ENCODE data around the gene TNFRSF9. TPM values are rescaled to one million over a fixed set of nuclear protein-coding genes. Genes with fewer than 3 reads are reported as not detected.

TNFRSF9 gene
- polyA plus RNA-seq, 1 donor from 2014 or later = not detected

DNA sequence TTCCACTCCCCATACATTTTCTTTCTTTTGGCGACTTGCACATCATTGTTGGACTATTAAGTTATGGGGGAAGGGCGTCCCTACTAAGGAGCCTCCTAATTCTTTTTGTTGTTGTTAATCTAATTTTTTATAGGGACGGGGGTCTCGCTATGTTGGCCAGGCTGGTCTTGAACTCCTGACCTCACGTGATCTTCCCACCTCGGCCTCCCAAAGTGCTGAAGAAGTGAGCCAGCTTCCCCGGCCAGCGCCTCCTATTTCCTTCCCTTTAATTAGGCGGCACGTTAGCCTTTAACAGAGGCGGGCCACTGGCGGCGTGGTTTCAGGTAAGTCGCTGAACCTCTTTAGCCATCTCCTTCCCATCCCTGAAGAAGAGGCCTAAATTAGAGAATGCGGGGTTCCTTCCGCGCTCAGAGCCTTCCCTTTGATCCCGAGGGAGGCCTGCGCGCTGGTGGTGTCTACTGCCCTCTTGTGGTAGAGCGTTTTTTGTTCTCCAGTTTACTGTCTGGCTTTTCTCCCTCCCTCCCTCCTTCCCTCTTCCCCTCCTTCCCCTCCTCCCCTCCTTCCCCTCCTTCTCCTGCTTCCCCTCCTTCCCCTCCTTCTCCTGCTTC, 38.1 kb downstream of the TNFRSF9 start:
- Histone ChIP-seq H3K9me3 (ENCODE audit: low read length) (no peaks in the 10 kb centered on the region), H3K27ac (ENCODE audit: low read length) (no peak overlapping the region), H4K20me1 (ENCODE audit: insufficient read depth) (no peaks in the 10 kb centered on the region), H3K4me2 (ENCODE audit: low read length) (no peak overlapping the region), H3K4me3 (ENCODE audit: low read length) (no peak overlapping the region), H3K9ac (ENCODE audit: low read length) (no peak overlapping the region), H3K79me2 (replicated peaks; ENCODE audit: insufficient read depth, low read length) (no peaks in the 10 kb centered on the region), H3K36me3 (ENCODE audit: insufficient read depth, low read length) (no peaks in the 10 kb centered on the region), H2AFZ (ENCODE audit: low read depth, low read length) (no peak overlapping the region), H3F3A (ENCODE audit: insufficient read depth, low read length, poor library complexity, severe bottlenecking) (no peaks in the 10 kb centered on the region), H3K27me3 (ENCODE audit: insufficient read depth, low read depth, low read length) (no peaks in the 10 kb centered on the region), H3K9me2 (ENCODE audit: insufficient read depth, low read length) (no peaks in the 10 kb centered on the region)
- peak; percentile 67 for TF ChIP-seq SMC3 (conservative IDR thresholded peaks at IDR 0.05; ENCODE audit: poor library complexity)
- TF ChIP-seq RAD21 (conservative IDR thresholded peaks at IDR 0.05) = peak; percentile 68
- TF ChIP-seq, protein P1, sequence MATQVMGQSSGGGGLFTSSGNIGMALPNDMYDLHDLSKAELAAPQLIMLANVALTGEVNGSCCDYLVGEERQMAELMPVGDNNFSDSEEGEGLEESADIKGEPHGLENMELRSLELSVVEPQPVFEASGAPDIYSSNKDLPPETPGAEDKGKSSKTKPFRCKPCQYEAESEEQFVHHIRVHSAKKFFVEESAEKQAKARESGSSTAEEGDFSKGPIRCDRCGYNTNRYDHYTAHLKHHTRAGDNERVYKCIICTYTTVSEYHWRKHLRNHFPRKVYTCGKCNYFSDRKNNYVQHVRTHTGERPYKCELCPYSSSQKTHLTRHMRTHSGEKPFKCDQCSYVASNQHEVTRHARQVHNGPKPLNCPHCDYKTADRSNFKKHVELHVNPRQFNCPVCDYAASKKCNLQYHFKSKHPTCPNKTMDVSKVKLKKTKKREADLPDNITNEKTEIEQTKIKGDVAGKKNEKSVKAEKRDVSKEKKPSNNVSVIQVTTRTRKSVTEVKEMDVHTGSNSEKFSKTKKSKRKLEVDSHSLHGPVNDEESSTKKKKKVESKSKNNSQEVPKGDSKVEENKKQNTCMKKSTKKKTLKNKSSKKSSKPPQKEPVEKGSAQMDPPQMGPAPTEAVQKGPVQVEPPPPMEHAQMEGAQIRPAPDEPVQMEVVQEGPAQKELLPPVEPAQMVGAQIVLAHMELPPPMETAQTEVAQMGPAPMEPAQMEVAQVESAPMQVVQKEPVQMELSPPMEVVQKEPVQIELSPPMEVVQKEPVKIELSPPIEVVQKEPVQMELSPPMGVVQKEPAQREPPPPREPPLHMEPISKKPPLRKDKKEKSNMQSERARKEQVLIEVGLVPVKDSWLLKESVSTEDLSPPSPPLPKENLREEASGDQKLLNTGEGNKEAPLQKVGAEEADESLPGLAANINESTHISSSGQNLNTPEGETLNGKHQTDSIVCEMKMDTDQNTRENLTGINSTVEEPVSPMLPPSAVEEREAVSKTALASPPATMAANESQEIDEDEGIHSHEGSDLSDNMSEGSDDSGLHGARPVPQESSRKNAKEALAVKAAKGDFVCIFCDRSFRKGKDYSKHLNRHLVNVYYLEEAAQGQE (IDR thresholded peaks at IDR 0.05; ENCODE audit: borderline replicate concordance) = no peak
- TF ChIP-seq TAF1 (IDR thresholded peaks at IDR 0.05; ENCODE audit: low read depth) = no peak
- TF ChIP-seq EP300 (conservative IDR thresholded peaks at IDR 0.05; ENCODE audit: poor library complexity, severe bottlenecking) = no peak
- TF ChIP-seq POLR2AphosphoS5 (IDR thresholded peaks at IDR 0.05) = no peak
- TF ChIP-seq MXI1 (conservative IDR thresholded peaks at IDR 0.05; ENCODE audit: poor library complexity, severe bottlenecking) = no peak
- TF ChIP-seq, protein P2, sequence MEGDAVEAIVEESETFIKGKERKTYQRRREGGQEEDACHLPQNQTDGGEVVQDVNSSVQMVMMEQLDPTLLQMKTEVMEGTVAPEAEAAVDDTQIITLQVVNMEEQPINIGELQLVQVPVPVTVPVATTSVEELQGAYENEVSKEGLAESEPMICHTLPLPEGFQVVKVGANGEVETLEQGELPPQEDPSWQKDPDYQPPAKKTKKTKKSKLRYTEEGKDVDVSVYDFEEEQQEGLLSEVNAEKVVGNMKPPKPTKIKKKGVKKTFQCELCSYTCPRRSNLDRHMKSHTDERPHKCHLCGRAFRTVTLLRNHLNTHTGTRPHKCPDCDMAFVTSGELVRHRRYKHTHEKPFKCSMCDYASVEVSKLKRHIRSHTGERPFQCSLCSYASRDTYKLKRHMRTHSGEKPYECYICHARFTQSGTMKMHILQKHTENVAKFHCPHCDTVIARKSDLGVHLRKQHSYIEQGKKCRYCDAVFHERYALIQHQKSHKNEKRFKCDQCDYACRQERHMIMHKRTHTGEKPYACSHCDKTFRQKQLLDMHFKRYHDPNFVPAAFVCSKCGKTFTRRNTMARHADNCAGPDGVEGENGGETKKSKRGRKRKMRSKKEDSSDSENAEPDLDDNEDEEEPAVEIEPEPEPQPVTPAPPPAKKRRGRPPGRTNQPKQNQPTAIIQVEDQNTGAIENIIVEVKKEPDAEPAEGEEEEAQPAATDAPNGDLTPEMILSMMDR (IDR thresholded peaks at IDR 0.05; ENCODE audit: poor library complexity, severe bottlenecking) = peak; percentile 62
- no peak for TF ChIP-seq EZH2 (IDR thresholded peaks at IDR 0.05; ENCODE audit: borderline replicate concordance, insufficient read depth, low read length, poor library complexity, severe bottlenecking)

- Histone ChIP-seq H4K20me1 (ENCODE audit: insufficient read depth) (no peaks in the 10 kb centered on the region), H3K4me2 (ENCODE audit: low read length) (no peak overlapping the region), H3K79me2 (replicated peaks; ENCODE audit: insufficient read depth, low read length) (no peaks in the 10 kb centered on the region), H3K36me3 (ENCODE audit: insufficient read depth, low read length) (no peaks in the 10 kb centered on the region), H3K4me3 (ENCODE audit: low read length) (no peak overlapping the region), H3K9ac (ENCODE audit: low read length) (no peak overlapping the region), H3K27me3 (ENCODE audit: insufficient read depth, low read depth, low read length) (no peaks in the 10 kb centered on the region), H3K9me3 (ENCODE audit: low read length) (no peaks in the 10 kb centered on the region), H3F3A (ENCODE audit: insufficient read depth, low read length, poor library complexity, severe bottlenecking) (no peaks in the 10 kb centered on the region), H2AFZ (ENCODE audit: low read depth, low read length) (no peak overlapping the region), H3K27ac (ENCODE audit: low read length) (no peak overlapping the region), H3K9me2 (ENCODE audit: insufficient read depth, low read length) (no peaks in the 10 kb centered on the region)
- no peak for TF ChIP-seq EZH2 (IDR thresholded peaks at IDR 0.05; ENCODE audit: borderline replicate concordance, insufficient read depth, low read length, poor library complexity, severe bottlenecking)
Observed at GRCh38 chr1:7899741-7900140, 40.9 kb downstream of the TNFRSF9 start.
